Right atrium auricular region (tissue), 2 donors: ENCODE data around the gene C1orf116. TPM values are rescaled to one million over a fixed set of nuclear protein-coding genes. Genes with fewer than 3 reads are reported as not detected.

ENCODE experiments used
- DNase-seq: peaks from one replicate; pipeline ENCODE4 v3.0.0-alpha.2; 2019; ENCODE audit warnings: low spot score
- H3K27ac ChIP-seq, 2 donors: fragments of 200-600 bp; sonication (generic); 1 replicate in 1 of 2; 2 replicates in 1 of 2; pipeline ENCODE4 v1.5.1; 2016 to 2019
- H3K27me3 ChIP-seq, 2 donors: fragments of 200-600 bp; sonication (generic); one replicate each; pipeline versions ENCODE4 v1.5.1 to v1.6.0; 2017 to 2019
- H3K36me3 ChIP-seq: fragments of 200-600 bp; sonication (generic); one replicate; pipeline ENCODE4 v1.5.1; 2016
- H3K4me1 ChIP-seq, 2 donors: fragments of 200-600 bp; sonication (generic); one replicate each; pipeline versions ENCODE4 v1.5.1 to v1.6.0; 2017 to 2019
- H3K4me3 ChIP-seq, 2 donors: fragments of 200-600 bp; sonication (generic); 1 replicate in 1 of 2; 2 replicates in 1 of 2; pipeline ENCODE4 v1.5.1; 2017 to 2019; ENCODE audit warnings: mild to moderate bottlenecking in 1 of 2, moderate library complexity in 1 of 2
- H3K9me3 ChIP-seq, 2 donors: fragments of 200-600 bp; sonication (generic); one replicate each; pipeline ENCODE4 v1.5.1; 2019
- CTCF ChIP-seq, 2 donors: fragments of 200-600 bp; sonication (generic); IDR thresholded peaks; one replicate each; pipeline ENCODE4 v1.5.1; 2019; ENCODE audit warnings: antibody characterized with exemption in 2 of 2
- total RNA-seq, 2 donors: library from RNA; depleted of rRNA; stranded (reverse); fragments of >200 nt; gene quantifications; one replicate each; pipeline ENCODE4 v1.1.0, GENCODE V29; 2016

Gene C1orf116
- total RNA-seq, 2 donors from 2014 or later = 0.07 to 0.35 TPM

GRCh38 chr1:207018707-207019106 is 13.8 kb downstream of the C1orf116 start:
- Histone ChIP-seq H3K27me3 (no peaks in the 10 kb centered on the region), H3K27ac (no peak overlapping the region), H3K36me3 (no peaks in the 10 kb centered on the region), H3K4me1 (peaks cover 0 to 3% of the 10 kb centered on the region in 2 donors), H3K9me3 (no peaks in the 10 kb centered on the region), H3K4me3 (no peak overlapping the region)
- no peak for DNase-seq
- no peak for TF ChIP-seq CTCF (IDR thresholded peaks at IDR 0.05)

- DNase-seq = no peak
- no peak overlapping the region for H3K27ac ChIP-seq
- H3K9me3 ChIP-seq = no peaks in the 10 kb centered on the region
These were observed 14.7 kb downstream of the C1orf116 start for GRCh38 chr1:207017615-207018559.

GRCh38 chr1:207015791-207016190 is 16.8 kb downstream of the C1orf116 start:
- no peak for DNase-seq
- Histone ChIP-seq H3K9me3 (no peaks in the 10 kb centered on the region), H3K4me3 (no peak overlapping the region), H3K27me3 (no peaks in the 10 kb centered on the region), H3K27ac (no peak overlapping the region), H3K36me3 (no peaks in the 10 kb centered on the region), H3K4me1 (no peaks in the 10 kb centered on the region)
- TF ChIP-seq CTCF (IDR thresholded peaks at IDR 0.05) = no peak

More at GRCh38 chr1:207017615-207018559, 14.7 kb downstream of the C1orf116 start:
- H3K4me3 ChIP-seq = no peak overlapping the region
- no peaks in the 10 kb centered on the region for H3K27me3 ChIP-seq
- H3K4me1 ChIP-seq = no peaks in the 10 kb centered on the region
- no peaks in the 10 kb centered on the region for H3K36me3 ChIP-seq
- no peak for TF ChIP-seq CTCF (IDR thresholded peaks at IDR 0.05)

- no peaks in the 10 kb centered on the region for H3K36me3 ChIP-seq
These were observed 17.8 kb downstream of the C1orf116 start for GRCh38 chr1:207014728-207015127.

GRCh38 chr1:207013321-207014085 is 19.1 kb downstream of the C1orf116 start:
- no peak for DNase-seq
- Histone ChIP-seq H3K9me3 (no peaks in the 10 kb centered on the region), H3K36me3 (no peaks in the 10 kb centered on the region), H3K4me1 (no peaks in the 10 kb centered on the region), H3K4me3 (no peak overlapping the region), H3K27me3 (no peaks in the 10 kb centered on the region), H3K27ac (no peak overlapping the region)
- TF ChIP-seq CTCF (IDR thresholded peaks at IDR 0.05) = no peak

More at GRCh38 chr1:207014728-207015127, 17.8 kb downstream of the C1orf116 start:
- TF ChIP-seq CTCF (IDR thresholded peaks at IDR 0.05) = no peak
- H3K9me3 ChIP-seq = no peaks in the 10 kb centered on the region
- no peak overlapping the region for H3K27ac ChIP-seq
- DNase-seq = no peak
- H3K4me3 ChIP-seq = no peak overlapping the region
- H3K4me1 ChIP-seq = no peaks in the 10 kb centered on the region
- no peaks in the 10 kb centered on the region for H3K27me3 ChIP-seq
